Mucosa of descending colon (tissue), 3 donors: Measurements from ENCODE around the gene NUTF2. TPM values are rescaled to one million over a fixed set of nuclear protein-coding genes. Genes with fewer than 3 reads are reported as not detected.
A peak's percentile ranks its signal among the peaks of the same experiment; 100 is the strongest.
"Not testable (repeated sequence)": the region's sequence is repeated elsewhere in the genome, so short reads cannot be mapped to it uniquely, and the experiment has no call there.

ENCODE experiments used
- ATAC-seq: fragments of 200-7000 bp; cut with Tn5 transposase; one replicate; pipeline ENCODE4 v1.9.1; 2020; ENCODE audit warnings: mild to moderate bottlenecking, moderate library complexity
- DNase-seq, 3 donors: peaks; one replicate each; pipeline ENCODE4 v3.0.0-alpha.2; 2020
- H3K36me3 ChIP-seq: fragments of 200-600 bp; one replicate; pipeline ENCODE4 v1.8.0; 2021; ENCODE audit warnings: low read depth, mild to moderate bottlenecking
- H3K4me1 ChIP-seq: fragments of 200-600 bp; one replicate; pipeline ENCODE4 v1.8.0; 2021; ENCODE audit warnings: low read depth, mild to moderate bottlenecking
- H3K4me3 ChIP-seq: fragments of 200-600 bp; one replicate; pipeline ENCODE4 v1.8.0; 2021; ENCODE audit warnings: mild to moderate bottlenecking
- H3K9me3 ChIP-seq: fragments of 200-600 bp; one replicate; pipeline ENCODE4 v1.8.0; 2021; ENCODE audit warnings: mild to moderate bottlenecking
- intact Hi-C, 2 donors: fragments of 100-400 bp; cut with DNase I in 1 of 2; cut with micrococcal nuclease in 1 of 2; formaldehyde crosslinking; loops; one replicate each; pipeline versions ENCODE4 v1.11.0 to v1.11.1; 2022; cut with DNase I, micrococcal nuclease
- total RNA-seq, 3 donors: library from RNA; stranded (reverse); fragmentation: NEBNext Ultra II Directional in 2 of 3; extraction: Animal tissue kit (Norgen Biotek cat#: 25700) in 2 of 3; gene quantifications; one replicate each; pipeline versions ENCODE4 v1.2.1 to v1.2.4, GENCODE V29; 2021 to 2023
- TF ChIP-seq, protein P1 (sequence below): fragments of 200-600 bp; IDR thresholded peaks from one replicate; pipeline ENCODE4 v1.8.0; 2022; ENCODE audit warnings: antibody characterized with exemption, mild to moderate bottlenecking
- donor health status: DM: no; HTN: no; CAD: no; lungs with moderate emphysema.
- donor health status: DM: no; HTN: no; CAD: no.
- donor health status: DM: no; HTN: yes; CAD: no.

Gene NUTF2
- total RNA-seq, 3 donors from 2014 or later = 56.0 to 69.3 (median 58.0) TPM

DNA sequence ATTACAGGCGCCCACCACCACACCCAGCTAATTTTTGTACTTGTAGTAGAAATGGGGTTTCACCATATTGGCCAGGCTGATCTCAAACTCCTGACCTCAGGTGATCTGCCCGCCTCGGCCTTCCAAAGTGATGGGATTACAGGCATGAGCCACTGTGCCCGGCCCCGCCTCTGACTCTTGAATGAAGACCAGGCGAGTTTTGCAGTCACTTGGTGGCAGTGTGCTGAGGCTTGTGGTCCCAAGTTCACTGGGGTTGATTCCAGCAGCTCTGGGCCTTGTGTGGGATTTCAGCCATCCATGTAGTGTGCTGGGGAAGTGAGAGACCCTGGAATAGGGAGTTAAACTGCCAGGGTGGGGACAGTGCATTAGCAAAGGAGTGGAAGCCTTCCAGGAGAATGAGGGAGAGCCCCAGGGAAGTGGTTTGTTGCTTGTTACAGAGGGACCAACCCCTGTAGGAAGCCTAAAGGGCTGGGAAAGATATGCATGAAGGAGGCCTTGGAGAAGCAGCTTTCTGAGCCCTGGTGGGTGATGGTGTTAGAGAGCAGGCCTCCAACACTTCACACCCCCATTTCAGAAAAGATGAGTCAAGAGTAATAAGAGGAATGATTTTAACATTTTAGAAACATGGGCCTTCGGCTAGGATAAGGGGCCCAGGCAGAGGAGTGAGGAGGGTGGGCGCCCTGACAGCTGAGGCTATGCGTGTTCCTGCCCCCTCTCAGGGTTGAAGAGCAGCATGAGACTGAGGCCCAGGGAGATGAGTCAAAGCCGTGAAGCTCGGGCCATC, 60.9 kb downstream of the NUTF2 start:
- no peak for ATAC-seq
- H3K4me1 ChIP-seq = no peaks in the 10 kb centered on the region
- H3K36me3 ChIP-seq = no peaks in the 10 kb centered on the region

DNA sequence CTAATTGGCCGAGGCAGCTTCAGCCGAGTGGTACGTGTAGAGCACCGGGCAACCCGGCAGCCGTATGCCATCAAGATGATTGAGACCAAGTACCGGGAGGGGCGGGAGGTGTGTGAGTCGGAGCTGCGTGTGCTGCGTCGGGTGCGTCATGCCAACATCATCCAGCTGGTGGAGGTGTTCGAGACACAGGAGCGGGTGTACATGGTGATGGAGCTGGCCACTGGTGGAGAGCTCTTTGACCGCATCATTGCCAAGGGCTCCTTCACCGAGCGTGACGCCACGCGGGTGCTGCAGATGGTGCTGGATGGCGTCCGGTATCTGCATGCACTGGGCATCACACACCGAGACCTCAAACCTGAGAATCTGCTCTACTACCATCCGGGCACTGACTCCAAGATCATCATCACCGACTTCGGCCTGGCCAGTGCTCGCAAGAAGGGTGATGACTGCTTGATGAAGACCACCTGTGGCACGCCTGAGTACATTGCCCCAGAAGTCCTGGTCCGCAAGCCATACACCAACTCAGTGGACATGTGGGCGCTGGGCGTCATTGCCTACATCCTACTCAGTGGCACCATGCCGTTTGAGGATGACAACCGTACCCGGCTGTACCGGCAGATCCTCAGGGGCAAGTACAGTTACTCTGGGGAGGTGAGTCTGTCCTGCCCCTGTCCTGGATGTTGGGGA, 62.5 kb downstream of the NUTF2 start:
- intact Hi-C loops = no loop called here
- no peak for ATAC-seq
- no peaks in the 10 kb centered on the region for H3K36me3 ChIP-seq
- DNase-seq = no peak
- H3K4me3 ChIP-seq = no peak overlapping the region
- H3K9me3 ChIP-seq = no peaks in the 10 kb centered on the region
- TF ChIP-seq, protein P1, sequence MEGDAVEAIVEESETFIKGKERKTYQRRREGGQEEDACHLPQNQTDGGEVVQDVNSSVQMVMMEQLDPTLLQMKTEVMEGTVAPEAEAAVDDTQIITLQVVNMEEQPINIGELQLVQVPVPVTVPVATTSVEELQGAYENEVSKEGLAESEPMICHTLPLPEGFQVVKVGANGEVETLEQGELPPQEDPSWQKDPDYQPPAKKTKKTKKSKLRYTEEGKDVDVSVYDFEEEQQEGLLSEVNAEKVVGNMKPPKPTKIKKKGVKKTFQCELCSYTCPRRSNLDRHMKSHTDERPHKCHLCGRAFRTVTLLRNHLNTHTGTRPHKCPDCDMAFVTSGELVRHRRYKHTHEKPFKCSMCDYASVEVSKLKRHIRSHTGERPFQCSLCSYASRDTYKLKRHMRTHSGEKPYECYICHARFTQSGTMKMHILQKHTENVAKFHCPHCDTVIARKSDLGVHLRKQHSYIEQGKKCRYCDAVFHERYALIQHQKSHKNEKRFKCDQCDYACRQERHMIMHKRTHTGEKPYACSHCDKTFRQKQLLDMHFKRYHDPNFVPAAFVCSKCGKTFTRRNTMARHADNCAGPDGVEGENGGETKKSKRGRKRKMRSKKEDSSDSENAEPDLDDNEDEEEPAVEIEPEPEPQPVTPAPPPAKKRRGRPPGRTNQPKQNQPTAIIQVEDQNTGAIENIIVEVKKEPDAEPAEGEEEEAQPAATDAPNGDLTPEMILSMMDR = no peak
- H3K4me1 ChIP-seq = no peaks in the 10 kb centered on the region

More for the DNA sequence above, 60.9 kb downstream of the NUTF2 start:
- TF ChIP-seq, protein P1 = no peak
- Histone ChIP-seq H3K9me3 (no peaks in the 10 kb centered on the region), H3K4me3 (no peak overlapping the region)
- intact Hi-C loops = no loop called here
- DNase-seq = no peak

DNA sequence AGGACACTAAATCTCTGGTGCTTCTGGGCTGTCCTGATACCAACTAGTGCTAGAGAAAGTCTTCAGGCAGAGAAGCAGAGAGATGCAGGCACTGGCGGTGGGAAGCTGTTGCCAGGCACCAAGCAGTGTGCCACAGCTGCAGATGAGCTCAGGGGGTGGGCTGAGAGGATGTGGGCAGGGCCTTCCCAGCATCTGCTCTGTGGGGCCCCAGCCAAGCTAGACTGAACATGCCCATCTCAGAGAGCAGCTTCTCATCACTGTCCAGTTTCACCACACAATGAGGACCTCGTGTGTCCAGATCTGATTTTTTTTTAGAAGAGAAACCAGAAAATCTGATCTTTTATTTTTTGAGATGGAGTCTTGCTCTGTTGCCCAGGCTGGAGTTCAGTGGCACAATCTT, 63.4 kb downstream of the NUTF2 start:
- TF ChIP-seq, protein P1 = no peak
- Histone ChIP-seq H3K4me1 (no peaks in the 10 kb centered on the region), H3K4me3 (no peak overlapping the region), H3K9me3 (no peaks in the 10 kb centered on the region), H3K36me3 (no peaks in the 10 kb centered on the region)
- DNase-seq (no peak), ATAC-seq (peak; percentile 18)
- intact Hi-C loops = no loop called here

DNA sequence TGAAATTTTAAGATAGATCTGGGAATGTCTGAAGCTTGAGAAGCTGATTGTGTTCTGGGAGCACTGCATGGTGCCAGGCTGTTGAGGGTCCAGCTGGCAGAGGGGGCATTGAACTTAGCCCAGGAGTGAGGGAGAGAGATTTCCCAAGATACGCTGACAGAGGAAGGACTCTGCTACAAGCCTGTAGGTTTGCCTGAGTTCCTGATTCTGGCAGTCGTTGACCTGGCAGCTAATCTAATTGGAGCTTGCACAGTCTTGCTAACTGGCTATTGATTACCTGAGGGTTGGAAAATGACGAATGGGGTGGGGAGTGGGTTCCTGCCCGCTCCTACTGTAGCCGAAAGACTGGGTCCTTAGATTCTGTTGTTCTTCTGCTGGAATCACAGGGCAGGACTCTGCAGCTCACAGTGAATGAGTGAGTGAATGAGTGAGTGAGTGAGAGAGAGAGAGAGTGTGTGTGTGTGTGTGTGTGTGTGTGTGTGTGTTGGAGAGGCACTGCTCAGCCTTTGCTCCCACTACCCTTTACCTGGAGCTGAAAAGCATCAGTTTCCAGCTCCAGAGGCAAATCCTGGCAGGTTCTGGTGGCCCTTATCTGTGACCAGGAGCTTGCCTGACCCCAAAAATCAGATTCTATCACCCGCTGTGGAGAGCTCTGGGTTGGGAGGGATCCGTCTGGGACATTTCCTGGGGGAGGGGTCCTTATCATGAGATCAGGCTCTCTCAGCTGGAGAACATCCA, 68.2 kb downstream of the NUTF2 start:
- no peaks in the 10 kb centered on the region for H3K36me3 ChIP-seq
- H3K9me3 ChIP-seq = no peaks in the 10 kb centered on the region
- ATAC-seq (no peak), DNase-seq (no peak)
- H3K4me3 ChIP-seq = no peak overlapping the region
- intact Hi-C loops = no loop called here
- H3K4me1 ChIP-seq = no peaks in the 10 kb centered on the region
- TF ChIP-seq, protein P1 = no peak

DNA sequence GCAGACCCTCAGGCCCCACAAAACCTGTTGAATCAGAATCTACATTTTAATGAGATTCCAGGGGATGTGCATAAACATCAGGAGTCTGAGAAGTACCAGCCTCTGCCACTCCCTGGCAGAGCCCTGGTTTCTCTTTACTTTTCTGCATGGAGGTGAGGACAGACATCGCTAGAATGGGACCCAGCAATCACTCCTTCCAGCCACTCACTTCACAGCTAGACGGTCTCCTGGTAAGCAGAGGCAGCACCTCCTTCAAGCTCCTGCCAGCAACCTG, 68.7 kb downstream of the NUTF2 start:
- H3K4me3 ChIP-seq, intact Hi-C loops, DNase-seq, H3K36me3 ChIP-seq, H3K4me1 ChIP-seq, H3K9me3 ChIP-seq, ATAC-seq: not testable (repeated sequence)
